ENCODE measurements around the gene ZC3H7A.
"Not testable (repeated sequence)": the region's sequence is repeated elsewhere in the genome, so short reads cannot be mapped to it uniquely, and the experiment has no call there.

Gene ZC3H7A

GRCh38 chr16:11801481-11802021 is 4.5 kb upstream of the ZC3H7A start:
- DNase-seq (ENCODE audit: low spot score), result no peak

GRCh38 chr16:11800382-11800718 is 3.3 kb upstream of the ZC3H7A start:
- no peak for DNase-seq (ENCODE audit: low spot score)

- peak; percentile 18 for DNase-seq (ENCODE audit: low spot score)
Measured at GRCh38 chr16:11799509-11800381, 2.7 kb upstream of the ZC3H7A start.

- DNase-seq (ENCODE audit: low spot score), result no peak
Measured at GRCh38 chr16:11799017-11799381, 1.9 kb upstream of the ZC3H7A start.

- DNase-seq (ENCODE audit: low spot score), result no peak
Measured at GRCh38 chr16:11797957-11798299, 870 bp upstream of the ZC3H7A start.

GRCh38 chr16:11796227-11797165 is 562 bp downstream of the ZC3H7A start:
- DNase-seq (ENCODE audit: low spot score), result peak; percentile 6

- DNase-seq (ENCODE audit: low spot score), result no peak
Measured at GRCh38 chr16:11795887-11796226, 1.2 kb downstream of the ZC3H7A start.

GRCh38 chr16:11794996-11795886 is 1.8 kb downstream of the ZC3H7A start:
- DNase-seq (ENCODE audit: low spot score), result no peak

- DNase-seq (ENCODE audit: low spot score), result no peak
Measured at GRCh38 chr16:11794447-11794846, 2.6 kb downstream of the ZC3H7A start.

- DNase-seq (ENCODE audit: low spot score), result no peak
Measured at GRCh38 chr16:11793840-11794239, 3.2 kb downstream of the ZC3H7A start.

GRCh38 chr16:11792410-11793241 is 4.4 kb downstream of the ZC3H7A start:
- DNase-seq (ENCODE audit: low spot score), result no peak

- no peak for DNase-seq (ENCODE audit: low spot score)
Measured at GRCh38 chr16:11791144-11791828, 5.8 kb downstream of the ZC3H7A start.

GRCh38 chr16:11788914-11789313 is 8.1 kb downstream of the ZC3H7A start:
- no peak for DNase-seq (ENCODE audit: low spot score)

GRCh38 chr16:11784980-11785599 is 12.0 kb downstream of the ZC3H7A start:
- not testable (repeated sequence) for DNase-seq (ENCODE audit: low spot score)

- DNase-seq (ENCODE audit: low spot score), result not testable (repeated sequence)
Measured at GRCh38 chr16:11784381-11784780, 12.7 kb downstream of the ZC3H7A start.

- no peak for DNase-seq (ENCODE audit: low spot score)
Measured at GRCh38 chr16:11784038-11784369, 13.1 kb downstream of the ZC3H7A start.

- peak; percentile 71 for DNase-seq (ENCODE audit: low spot score)
Measured at GRCh38 chr16:11783319-11784037, 13.6 kb downstream of the ZC3H7A start.

- DNase-seq (ENCODE audit: low spot score), result no peak
Measured at GRCh38 chr16:11781773-11782172, 15.3 kb downstream of the ZC3H7A start.

- no peak for DNase-seq (ENCODE audit: low spot score)
Measured at GRCh38 chr16:11780991-11781680, 15.9 kb downstream of the ZC3H7A start.

Measured in CD4-positive, alpha-beta T cell treated with Interleukin-6 at 100 ng/mL for 8 hours (primary cell).